RCC 7860 (cell line): ENCODE results near the gene PIWIL1.

Experiments used
- DNase-seq: peaks from one replicate; pipeline ENCODE4 v3.0.0-alpha.2; 2015; ENCODE audit warnings: low spot score
- FAIRE-seq: peaks from 2 replicates; lab custom pipeline; 2012; peaks lifted over from hg19 to GRCh38; lab: Jason Lieb, UNC

PIWIL1 gene

DNA sequence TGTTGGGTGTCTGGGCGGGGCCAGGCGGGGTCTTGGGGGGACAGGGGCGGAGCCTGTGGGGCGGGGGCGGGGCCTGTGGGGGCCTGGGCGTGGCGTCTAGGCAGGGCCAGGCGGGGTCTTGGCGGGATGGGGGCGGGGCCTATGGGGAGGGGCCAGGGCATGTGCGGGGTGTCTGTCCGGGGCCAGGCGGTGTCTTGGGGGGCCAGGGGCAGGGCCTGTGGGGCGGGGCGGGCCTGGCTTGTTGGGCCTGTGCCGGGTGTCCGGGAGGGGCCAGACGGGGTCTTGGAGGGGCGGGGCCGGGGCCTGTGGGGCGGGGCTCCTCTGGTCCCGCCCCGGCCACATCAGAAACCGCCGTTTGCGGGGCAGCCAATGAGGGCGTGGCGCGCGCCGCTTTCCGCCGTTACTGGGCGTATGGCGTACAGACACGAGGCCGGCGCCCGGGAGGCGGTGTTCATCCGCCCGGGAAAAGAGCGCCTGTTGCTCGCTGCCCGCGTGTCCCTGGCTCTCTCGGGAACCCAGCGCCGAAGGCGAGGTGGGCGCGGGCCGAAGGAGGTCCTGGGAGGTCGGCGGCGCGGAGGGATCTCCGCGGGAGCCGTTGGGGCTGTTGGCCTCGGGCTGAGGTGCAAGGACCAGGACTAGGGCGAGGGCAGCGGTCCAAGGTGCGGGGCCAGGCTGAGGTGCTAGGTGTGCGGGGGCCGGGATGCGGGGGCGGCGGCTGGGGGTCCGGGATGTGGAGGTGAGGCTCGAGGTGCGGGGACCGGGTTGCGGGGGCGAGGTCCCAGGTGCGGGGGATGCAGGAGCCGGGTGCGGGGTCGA, at the start of gene PIWIL1:
TSS of gene PIWIL1 (plus strand) at position 400 of the 816 bp plus-strand sequence. CDS start 4,705 bp downstream, outside the sequence.
- DNase-seq (no peak), FAIRE-seq (no peak)

DNA sequence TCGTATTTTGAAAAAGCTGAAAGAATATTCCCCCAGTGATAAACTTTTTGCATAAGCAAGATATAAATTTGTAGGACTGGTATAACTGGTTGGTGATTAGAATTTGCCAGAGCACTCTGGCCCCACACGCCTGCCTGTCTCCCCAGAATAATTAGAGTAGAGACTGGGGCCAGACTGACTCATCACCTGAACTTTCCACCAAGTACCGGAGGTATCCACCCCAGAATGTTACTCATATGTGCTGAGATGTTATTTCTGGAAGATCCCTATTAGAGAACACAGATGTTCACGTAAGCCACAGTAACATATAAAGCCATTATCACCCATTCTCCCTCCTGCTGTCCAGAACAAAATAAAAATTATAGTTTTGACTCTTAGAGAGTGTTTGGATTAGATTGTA, 49.5 kb upstream of the PIWIL1 start:
- no peak for FAIRE-seq
- DNase-seq, result no peak

- no peak for FAIRE-seq
- no peak for DNase-seq
These were observed 49.0 kb upstream of the PIWIL1 start for GRCh38 chr12:130288691-130289090.

DNA sequence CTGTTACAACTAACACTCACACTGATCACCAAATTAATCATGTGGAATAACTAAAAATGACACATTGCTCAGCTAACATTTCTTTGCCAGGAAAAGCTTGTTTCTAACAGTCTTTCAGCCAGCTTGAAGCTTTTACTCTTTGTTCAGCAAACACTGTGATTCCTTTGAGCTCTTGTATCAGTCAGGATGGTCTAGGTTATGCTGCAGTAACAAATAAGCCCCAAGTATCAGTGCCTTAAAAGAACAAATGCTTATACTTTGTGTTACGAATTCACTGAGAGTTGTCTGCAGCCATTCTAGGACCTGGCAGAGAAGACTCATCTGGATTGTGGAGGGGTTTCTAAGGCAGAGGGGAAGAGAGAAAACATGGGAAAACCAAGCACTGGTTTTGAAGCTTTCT, 47.6 kb upstream of the PIWIL1 start:
- DNase-seq (no peak), FAIRE-seq (no peak)

GRCh38 chr12:130298322-130299021, 39.2 kb upstream of the PIWIL1 start:
- FAIRE-seq (no peak), DNase-seq (no peak)

DNA sequence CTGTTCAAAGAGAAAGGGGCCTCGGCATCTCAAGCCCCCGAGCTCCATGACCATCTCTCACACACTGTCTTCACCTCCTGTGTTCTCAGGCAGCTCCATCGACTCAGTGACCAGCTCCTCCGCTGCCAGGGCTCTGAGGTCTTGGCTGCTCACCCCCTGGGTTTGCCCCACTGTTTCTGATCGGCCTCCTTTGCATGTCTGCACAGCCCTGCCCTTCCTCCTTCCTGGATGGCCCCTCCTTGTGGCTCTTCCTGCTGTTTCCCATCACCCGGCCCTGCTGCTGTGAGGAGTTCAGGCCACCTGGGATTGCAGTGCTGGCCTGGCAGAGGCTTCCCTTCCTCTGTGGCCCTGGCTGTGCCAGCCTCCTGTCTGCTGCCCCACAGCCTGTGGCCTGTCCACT, 38.1 kb upstream of the PIWIL1 start:
- FAIRE-seq (no peak), DNase-seq (no peak)

GRCh38 chr12:130300090-130300489, 37.6 kb upstream of the PIWIL1 start:
- FAIRE-seq, result no peak
- DNase-seq, result no peak

GRCh38 chr12:130300737-130301535, 36.8 kb upstream of the PIWIL1 start:
- no peak for FAIRE-seq
- DNase-seq, result no peak

GRCh38 chr12:130301559-130301958, 36.1 kb upstream of the PIWIL1 start:
- DNase-seq, result no peak
- FAIRE-seq, result no peak

- no peak for DNase-seq
- no peak for FAIRE-seq
These were observed 33.9 kb upstream of the PIWIL1 start for GRCh38 chr12:130303781-130304180.

GRCh38 chr12:130307859-130308258, 29.8 kb upstream of the PIWIL1 start:
- DNase-seq, result no peak
- FAIRE-seq, result no peak

DNA sequence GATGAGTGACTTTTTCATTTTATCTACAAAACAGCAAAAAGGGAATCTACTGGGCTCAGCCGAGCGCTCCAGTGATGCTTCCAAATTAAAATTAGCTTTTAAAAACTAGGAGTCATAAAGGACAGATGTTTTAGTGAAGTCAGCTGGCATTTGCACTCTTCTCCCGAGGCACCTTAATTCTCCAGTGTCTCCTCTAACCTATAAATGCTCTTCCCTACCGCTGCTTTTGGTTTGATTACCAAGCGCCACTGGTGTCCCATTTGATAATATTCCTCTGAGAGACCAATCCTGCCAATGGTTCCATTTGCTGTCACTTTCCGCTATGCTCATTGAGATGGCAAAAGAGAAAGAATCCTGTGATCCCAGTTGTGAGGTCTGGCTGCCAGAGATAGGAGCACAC, 29.3 kb upstream of the PIWIL1 start:
- no peak for FAIRE-seq

DNA sequence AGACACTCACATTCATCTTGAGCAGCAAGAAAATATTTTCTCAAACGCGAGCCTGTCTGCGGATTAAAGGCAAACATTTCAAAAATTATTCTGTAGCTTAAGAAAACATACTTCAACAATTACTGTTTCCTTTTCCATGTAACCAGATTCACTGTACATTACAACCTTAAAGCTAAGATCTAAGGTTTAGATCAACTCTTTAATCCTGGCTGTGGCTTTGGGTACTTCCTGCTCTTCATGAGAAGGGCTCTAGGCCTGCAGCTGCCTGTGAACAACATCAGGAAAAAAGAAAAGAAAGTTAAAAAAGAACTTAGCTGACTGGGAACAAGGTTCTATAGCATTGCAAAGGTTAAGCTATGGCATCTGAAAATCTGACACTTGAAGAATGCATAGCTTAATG, 21.4 kb upstream of the PIWIL1 start:
- FAIRE-seq (no peak), DNase-seq (no peak)

More for the DNA sequence above, 29.3 kb upstream of the PIWIL1 start:
- DNase-seq, result no peak

GRCh38 chr12:130320536-130320935, 17.2 kb upstream of the PIWIL1 start:
- FAIRE-seq, result no peak
- DNase-seq, result no peak

DNA sequence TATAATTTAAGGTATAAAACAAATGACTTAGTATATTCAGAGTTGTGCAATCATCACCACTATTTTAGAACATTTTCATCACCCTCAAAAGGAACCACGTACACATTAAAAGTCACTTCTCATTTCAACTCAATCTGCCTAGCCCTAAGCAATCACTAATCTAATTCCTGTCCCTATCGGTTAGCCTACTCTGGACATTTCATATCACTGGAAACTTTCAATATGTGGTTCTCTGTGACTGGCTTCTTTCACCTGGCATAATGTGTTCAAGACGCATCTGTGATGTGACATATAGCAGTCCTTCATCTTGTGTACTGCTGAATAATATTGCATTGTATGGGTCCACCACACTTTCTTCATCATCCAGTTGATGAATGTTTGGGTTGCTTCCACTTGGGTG, 15.4 kb upstream of the PIWIL1 start:
- DNase-seq (no peak), FAIRE-seq (no peak)

GRCh38 chr12:130330685-130331084, 7.0 kb upstream of the PIWIL1 start:
- FAIRE-seq, result no peak

DNA sequence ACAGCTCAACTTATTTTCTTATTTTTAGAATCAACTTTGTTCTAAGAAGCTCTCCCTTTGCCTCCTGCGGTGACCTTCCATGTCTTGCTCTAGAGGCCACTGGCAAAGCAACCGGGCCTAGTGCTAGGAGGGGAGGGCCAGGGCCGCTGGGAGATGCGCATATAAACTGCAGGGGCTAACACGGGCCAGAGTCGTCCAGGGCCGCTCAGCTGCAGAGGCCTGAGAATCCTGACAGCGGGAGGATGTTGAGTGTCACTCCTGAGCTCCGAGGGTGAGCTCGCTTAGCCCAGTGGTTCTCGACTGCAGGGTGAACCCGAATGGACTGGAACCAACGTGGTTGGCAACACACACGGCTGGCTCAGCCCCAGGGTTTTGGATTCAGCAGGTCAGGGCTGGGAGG, 6.5 kb upstream of the PIWIL1 start:
- DNase-seq (no peak), FAIRE-seq (no peak)

More at GRCh38 chr12:130330685-130331084, 7.0 kb upstream of the PIWIL1 start:
- DNase-seq, result no peak

DNA sequence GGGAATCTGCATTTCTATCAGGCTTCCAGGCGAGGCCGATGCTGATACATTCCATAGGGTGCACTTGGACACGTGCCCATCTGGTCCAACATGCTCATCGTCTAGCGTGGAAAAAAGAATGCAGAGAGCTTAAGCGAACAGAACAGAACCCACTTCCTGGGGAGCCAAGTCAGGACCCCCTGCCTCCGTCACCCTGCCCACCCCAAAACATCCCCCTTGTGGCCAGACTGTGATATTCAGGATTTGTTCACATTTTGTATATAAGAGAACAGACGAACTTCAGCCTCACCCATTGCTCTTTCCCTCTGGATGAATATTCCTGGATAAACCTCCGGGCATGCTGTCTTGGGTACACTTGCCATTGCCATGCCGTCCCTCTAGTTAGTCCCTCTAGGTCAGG, 4.3 kb upstream of the PIWIL1 start:
- FAIRE-seq, result no peak
- no peak for DNase-seq

DNA sequence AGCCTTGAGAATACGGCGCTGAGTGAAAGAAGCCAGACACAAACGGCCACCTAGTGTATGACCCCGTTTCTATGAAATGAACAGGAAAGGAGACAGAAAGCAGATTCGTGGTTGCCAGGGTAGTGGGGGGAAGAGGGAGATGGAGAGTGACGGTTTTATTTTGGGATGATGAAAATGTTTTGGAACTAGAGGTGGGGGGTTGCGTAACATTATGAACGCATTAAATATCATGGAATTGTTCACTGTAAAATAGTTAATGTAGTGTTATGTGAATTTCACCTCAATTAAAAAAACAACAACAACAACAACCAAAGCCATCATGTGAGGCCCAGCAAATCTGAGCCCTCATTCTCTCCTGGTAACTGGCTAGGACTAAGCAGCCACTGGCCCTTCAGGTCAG, 3.3 kb upstream of the PIWIL1 start:
- FAIRE-seq (no peak), DNase-seq (no peak)

- DNase-seq (no peak), FAIRE-seq (no peak)
These were observed 2.8 kb upstream of the PIWIL1 start for GRCh38 chr12:130334937-130335336.
